Ammon's horn (tissue), 1 donor: ENCODE data around the gene FYN.

Source experiments
- DNase-seq: peaks from one replicate; pipeline ENCODE4 v3.0.0-alpha.2; 2016; ENCODE audit warnings: low spot score

The FYN gene

GRCh38 chr6:111625461-111626391 lies 247.5 kb downstream of the FYN start:
- peak; percentile 66 for DNase-seq

- no peak for DNase-seq
Observed at GRCh38 chr6:111625099-111625416, 248.2 kb downstream of the FYN start.

GRCh38 chr6:111624401-111625098 lies 248.7 kb downstream of the FYN start:
- no peak for DNase-seq

GRCh38 chr6:111623046-111623718 lies 250.1 kb downstream of the FYN start:
- DNase-seq: no peak

GRCh38 chr6:111620169-111620568 lies 253.1 kb downstream of the FYN start:
- DNase-seq: no peak

- DNase-seq: no peak
Observed at GRCh38 chr6:111618407-111618806, 254.8 kb downstream of the FYN start.

- DNase-seq: no peak
Observed at GRCh38 chr6:111617149-111617548, 256.1 kb downstream of the FYN start.

- DNase-seq: no peak
Observed at GRCh38 chr6:111615916-111616612, 257.2 kb downstream of the FYN start.

GRCh38 chr6:111614833-111615582 lies 258.2 kb downstream of the FYN start:
- no peak for DNase-seq

GRCh38 chr6:111612379-111612778 lies 260.9 kb downstream of the FYN start:
- no peak for DNase-seq

- DNase-seq: no peak
Observed at GRCh38 chr6:111610548-111611172, 262.6 kb downstream of the FYN start.
